DND-41 (cell line): ENCODE data around the gene GNAO1.

Source experiments
- ATAC-seq: fragments of 200-7000 bp; cut with Tn5 transposase; 3 replicates; pipeline ENCODE4 v1.9.1; 2021; ENCODE audit warnings: low read depth; ENCODE audit not compliant: insufficient read depth
- DNase-seq: peaks from one replicate; pipeline ENCODE4 v3.0.0-alpha.2; 2020
- H2AFZ ChIP-seq: 2 replicates; pipeline ENCODE4 v1.6.0; 2012; ENCODE audit warnings: low read depth, low read length
- H3K27ac ChIP-seq: 2 replicates; pipeline ENCODE4 v1.5.1; 2012; ENCODE audit warnings: low read length, inconsistent platforms
- H3K27me3 ChIP-seq: fragments of 200-600 bp; sonication (generic); 2 replicates; pipeline ENCODE4 v1.6.0; 2012; ENCODE audit warnings: low read length, mild to moderate bottlenecking, inconsistent platforms; ENCODE audit not compliant: insufficient read depth, poor library complexity
- H3K36me3 ChIP-seq: 2 replicates; pipeline ENCODE4 v1.5.1; 2012; ENCODE audit warnings: low read length, inconsistent platforms; ENCODE audit not compliant: insufficient read depth
- H3K4me1 ChIP-seq: 2 replicates; pipeline ENCODE4 v1.5.1; 2012; ENCODE audit warnings: mild to moderate bottlenecking, low read length; ENCODE audit not compliant: insufficient read depth
- H3K4me2 ChIP-seq: 2 replicates; pipeline ENCODE4 v1.6.0; 2012; ENCODE audit warnings: mild to moderate bottlenecking, moderate library complexity, low read length, inconsistent platforms; ENCODE audit not compliant: insufficient read depth
- H3K4me3 ChIP-seq, 2 experiments: fragments of 200-600 bp in 1 of 2; shearing (Covaris generic) in 1 of 2; 2 replicates each; pipeline ENCODE4 v1.5.1; 2012 to 2016; ENCODE audit warnings: inconsistent platforms in 2 of 2, low read length in 2 of 2, mild to moderate bottlenecking in 2 of 2, low read depth in 1 of 2, moderate library complexity in 1 of 2
- H3K79me2 ChIP-seq: 2 replicates; pipeline ENCODE4 v1.6.0; 2012; ENCODE audit warnings: low read length, inconsistent platforms; ENCODE audit not compliant: insufficient read depth
- H3K9ac ChIP-seq: 2 replicates; pipeline ENCODE4 v1.6.0; 2012; ENCODE audit warnings: low read depth, mild to moderate bottlenecking, inconsistent platforms, low read length, moderate library complexity
- H3K9me3 ChIP-seq: 2 replicates; pipeline ENCODE4 v1.5.1; 2012; ENCODE audit warnings: low read length, moderate library complexity, mild to moderate bottlenecking, inconsistent platforms; ENCODE audit not compliant: insufficient read depth, severe bottlenecking
- H4K20me1 ChIP-seq: 2 replicates; pipeline ENCODE4 v1.6.0; 2012; ENCODE audit warnings: low read length; ENCODE audit not compliant: insufficient read depth
- EZH2 ChIP-seq: IDR thresholded peaks from 3 replicates; pipeline ENCODE4 v1.6.1; 2012; ENCODE audit warnings: borderline replicate concordance, low read depth, mild to moderate bottlenecking, moderate library complexity, low read length, inconsistent platforms; ENCODE audit not compliant: severe bottlenecking
- TF ChIP-seq, protein P1 (sequence below): IDR thresholded peaks from 2 replicates; pipeline ENCODE4 v1.5.1; 2012; ENCODE audit warnings: borderline replicate concordance, low read length, moderate library complexity, mild to moderate bottlenecking; ENCODE audit not compliant: poor library complexity, severe bottlenecking; ENCODE audit errors: extremely low read depth

The GNAO1 gene

GRCh38 chr16:56270828-56271227 is 79.5 kb downstream of the GNAO1 start:
- H3K27me3 ChIP-seq = no peaks in the 10 kb centered on the region
- no peak overlapping the region for H3K4me2 ChIP-seq
- no peak overlapping the region for H3K9ac ChIP-seq
- H2AFZ ChIP-seq = no peak overlapping the region
- H3K4me3 ChIP-seq = no peak overlapping the region
- no peak for ATAC-seq
- H3K36me3 ChIP-seq = peaks cover 9% of the 10 kb centered on the region
- TF ChIP-seq, protein P1, sequence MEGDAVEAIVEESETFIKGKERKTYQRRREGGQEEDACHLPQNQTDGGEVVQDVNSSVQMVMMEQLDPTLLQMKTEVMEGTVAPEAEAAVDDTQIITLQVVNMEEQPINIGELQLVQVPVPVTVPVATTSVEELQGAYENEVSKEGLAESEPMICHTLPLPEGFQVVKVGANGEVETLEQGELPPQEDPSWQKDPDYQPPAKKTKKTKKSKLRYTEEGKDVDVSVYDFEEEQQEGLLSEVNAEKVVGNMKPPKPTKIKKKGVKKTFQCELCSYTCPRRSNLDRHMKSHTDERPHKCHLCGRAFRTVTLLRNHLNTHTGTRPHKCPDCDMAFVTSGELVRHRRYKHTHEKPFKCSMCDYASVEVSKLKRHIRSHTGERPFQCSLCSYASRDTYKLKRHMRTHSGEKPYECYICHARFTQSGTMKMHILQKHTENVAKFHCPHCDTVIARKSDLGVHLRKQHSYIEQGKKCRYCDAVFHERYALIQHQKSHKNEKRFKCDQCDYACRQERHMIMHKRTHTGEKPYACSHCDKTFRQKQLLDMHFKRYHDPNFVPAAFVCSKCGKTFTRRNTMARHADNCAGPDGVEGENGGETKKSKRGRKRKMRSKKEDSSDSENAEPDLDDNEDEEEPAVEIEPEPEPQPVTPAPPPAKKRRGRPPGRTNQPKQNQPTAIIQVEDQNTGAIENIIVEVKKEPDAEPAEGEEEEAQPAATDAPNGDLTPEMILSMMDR = no peak
- no peak for TF ChIP-seq EZH2
- H3K9me3 ChIP-seq = no peaks in the 10 kb centered on the region
- H3K27ac ChIP-seq = no peak overlapping the region
- no peaks in the 10 kb centered on the region for H4K20me1 ChIP-seq
- H3K4me1 ChIP-seq = peaks cover 10% of the 10 kb centered on the region
- H3K79me2 ChIP-seq = no peaks in the 10 kb centered on the region
- DNase-seq = no peak

DNA sequence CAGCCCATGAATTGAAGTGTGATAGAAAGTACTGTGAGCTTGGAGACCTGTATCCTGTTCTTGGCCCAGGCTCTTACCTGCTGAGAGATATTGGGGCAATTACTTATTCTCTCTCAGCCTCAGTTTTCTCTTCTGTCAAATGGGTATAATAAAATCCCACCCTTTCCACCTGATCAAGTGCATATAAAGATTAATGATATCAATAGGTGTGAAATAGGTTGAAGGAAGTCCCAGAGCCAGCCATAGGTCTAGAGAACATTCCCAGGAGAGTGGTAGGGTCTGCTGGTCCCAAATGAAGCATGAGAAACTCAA is 81.2 kb downstream of the GNAO1 start:
- Histone ChIP-seq H3K4me3 (no peak overlapping the region), H3K79me2 (no peaks in the 10 kb centered on the region), H3K9me3 (no peaks in the 10 kb centered on the region), H3K4me2 (no peak overlapping the region), H3K27me3 (no peaks in the 10 kb centered on the region), H3K36me3 (peaks cover 25% of the 10 kb centered on the region), H4K20me1 (no peaks in the 10 kb centered on the region), H3K4me1 (no peaks in the 10 kb centered on the region), H3K9ac (no peak overlapping the region), H2AFZ (no peak overlapping the region), H3K27ac (no peak overlapping the region)
- DNase-seq (no peak), ATAC-seq (no peak)
- TF ChIP-seq EZH2 = no peak
- TF ChIP-seq, protein P1 = no peak

DNA sequence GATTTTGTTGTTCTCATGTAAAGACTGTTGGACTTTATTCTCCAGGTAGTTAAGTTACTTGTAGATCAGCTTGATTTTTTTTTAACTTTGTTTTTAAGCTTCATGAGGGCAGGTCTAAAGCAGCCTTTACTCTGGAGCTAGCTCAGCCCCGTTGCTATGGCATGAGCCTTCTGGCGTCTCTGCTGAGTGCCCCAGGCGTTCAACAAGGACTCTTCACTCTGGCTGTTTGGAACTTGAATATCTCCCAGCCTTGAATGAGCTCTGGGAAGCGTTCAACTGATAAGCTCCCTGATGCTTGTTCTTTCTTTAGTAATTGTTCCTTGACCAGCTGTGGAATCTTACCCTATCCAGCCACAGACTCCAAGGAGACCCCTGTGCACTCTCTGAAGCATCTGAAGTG is 82.3 kb downstream of the GNAO1 start:
- Histone ChIP-seq H3K9me3 (no peaks in the 10 kb centered on the region), H3K4me2 (no peak overlapping the region), H4K20me1 (no peaks in the 10 kb centered on the region), H2AFZ (no peak overlapping the region), H3K27ac (no peak overlapping the region), H3K27me3 (no peaks in the 10 kb centered on the region), H3K4me3 (no peak overlapping the region), H3K36me3 (peaks cover 27% of the 10 kb centered on the region), H3K4me1 (peaks cover 5% of the 10 kb centered on the region; the same call in 1 of the 2 replicates), H3K79me2 (no peaks in the 10 kb centered on the region), H3K9ac (no peak overlapping the region)
- DNase-seq = no peak
- TF ChIP-seq, protein P1 = no peak
- no peak for TF ChIP-seq EZH2
- ATAC-seq = no peak

DNA sequence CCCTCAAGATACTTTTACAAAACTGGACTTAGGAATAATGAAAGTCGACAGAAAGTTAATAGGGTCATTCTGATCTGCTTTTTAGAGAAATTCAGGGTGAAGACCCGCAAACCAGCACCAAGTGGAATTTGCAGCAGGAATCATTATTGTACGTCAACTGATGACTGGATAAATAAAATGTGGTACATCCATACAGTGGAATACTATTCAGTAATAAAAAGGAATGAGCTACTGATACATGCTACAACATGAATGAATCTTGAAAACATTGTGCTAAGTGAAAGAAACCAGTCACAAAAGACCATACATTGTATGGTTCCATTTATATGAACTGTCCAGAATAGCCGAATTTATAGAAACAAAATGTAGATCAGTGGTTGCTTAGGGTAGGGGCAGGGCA is 83.1 kb downstream of the GNAO1 start:
- Histone ChIP-seq H3K27me3 (no peaks in the 10 kb centered on the region), H3K9me3 (no peaks in the 10 kb centered on the region), H3K4me2 (no peak overlapping the region), H3K79me2 (no peaks in the 10 kb centered on the region), H3K4me3 (no peak overlapping the region), H2AFZ (no peak overlapping the region), H3K4me1 (peaks cover 10% of the 10 kb centered on the region; the same call in 1 of the 2 replicates), H3K36me3 (peaks cover 27% of the 10 kb centered on the region), H3K27ac (no peak overlapping the region), H3K9ac (no peak overlapping the region), H4K20me1 (no peaks in the 10 kb centered on the region)
- no peak for DNase-seq
- no peak for ATAC-seq
- TF ChIP-seq EZH2 = no peak
- TF ChIP-seq, protein P1 = no peak
